Kidney epithelial cell (primary cell): Measurements from ENCODE around the gene WDFY3. TPM values are rescaled to one million over a fixed set of nuclear protein-coding genes. Genes with fewer than 3 reads are reported as not detected.

Source experiments
- DNase-seq: peaks from one replicate; pipeline ENCODE4 v3.0.0-alpha.2; 2010; ENCODE audit warnings: low read depth
- H3K27me3 ChIP-seq: 2 replicates; pipeline ENCODE4 v1.6.0; 2011; ENCODE audit warnings: low read length; ENCODE audit not compliant: control insufficient read depth, insufficient read depth
- H3K36me3 ChIP-seq: 2 replicates; pipeline ENCODE4 v1.5.1; 2011; ENCODE audit warnings: low read length; ENCODE audit not compliant: control insufficient read depth, insufficient read depth
- H3K4me3 ChIP-seq: 2 replicates; pipeline ENCODE4 v1.5.1; 2011; ENCODE audit warnings: low read depth, mild to moderate bottlenecking, control low read depth, low read length
- total RNA-seq: library from RNA; depleted of rRNA; stranded (reverse); fragments of >200 nt; gene quantifications from 2 replicates; pipeline ENCODE4 v1.2.3, GENCODE V29; 2015
- TF ChIP-seq, protein P1 (sequence below): IDR thresholded peaks from 2 replicates; pipeline ENCODE4 v1.5.1; 2011; ENCODE audit warnings: mild to moderate bottlenecking, moderate library complexity, low read length, control low read depth, inconsistent platforms; ENCODE audit not compliant: insufficient read depth, poor library complexity, severe bottlenecking

WDFY3 gene
- total RNA-seq, 1 donor from 2014 or later, result 54.4 TPM

DNA sequence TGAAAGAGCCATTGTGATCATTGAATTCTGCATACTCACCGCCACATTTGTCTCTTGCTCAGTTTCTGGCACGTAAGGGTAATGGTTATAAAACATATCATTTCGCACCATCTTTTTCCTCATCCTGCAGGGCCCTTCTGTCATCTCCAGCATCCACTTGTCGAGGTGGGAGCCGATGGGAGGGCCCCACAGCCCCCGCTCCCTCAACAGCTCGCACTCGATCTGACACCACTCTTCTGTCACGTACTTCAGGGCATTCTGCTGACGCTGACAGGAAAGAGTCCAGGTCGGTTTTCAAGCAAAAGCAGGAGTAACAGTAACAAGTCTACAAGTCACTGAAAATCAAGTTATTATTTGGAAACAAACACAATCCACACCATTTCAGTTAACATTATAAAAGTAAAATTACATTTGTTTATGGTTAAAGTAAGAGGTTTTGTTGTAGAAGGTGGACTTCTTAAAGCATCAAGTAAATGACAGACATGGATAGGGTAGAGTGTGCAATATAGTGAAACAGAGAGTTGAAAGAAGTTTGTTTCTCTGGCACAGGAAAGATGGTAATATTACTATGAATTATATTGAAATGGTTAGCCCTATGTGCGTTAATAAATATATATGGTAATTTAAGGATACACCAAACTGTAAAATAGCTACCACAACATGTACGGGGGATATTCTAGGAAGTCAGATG lies 233.0 kb downstream of the WDFY3 start:
- Histone ChIP-seq H3K36me3 (peaks cover 3% of the 10 kb centered on the region), H3K27me3 (no peaks in the 10 kb centered on the region), H3K4me3 (no peak overlapping the region)
- TF ChIP-seq, protein P1, sequence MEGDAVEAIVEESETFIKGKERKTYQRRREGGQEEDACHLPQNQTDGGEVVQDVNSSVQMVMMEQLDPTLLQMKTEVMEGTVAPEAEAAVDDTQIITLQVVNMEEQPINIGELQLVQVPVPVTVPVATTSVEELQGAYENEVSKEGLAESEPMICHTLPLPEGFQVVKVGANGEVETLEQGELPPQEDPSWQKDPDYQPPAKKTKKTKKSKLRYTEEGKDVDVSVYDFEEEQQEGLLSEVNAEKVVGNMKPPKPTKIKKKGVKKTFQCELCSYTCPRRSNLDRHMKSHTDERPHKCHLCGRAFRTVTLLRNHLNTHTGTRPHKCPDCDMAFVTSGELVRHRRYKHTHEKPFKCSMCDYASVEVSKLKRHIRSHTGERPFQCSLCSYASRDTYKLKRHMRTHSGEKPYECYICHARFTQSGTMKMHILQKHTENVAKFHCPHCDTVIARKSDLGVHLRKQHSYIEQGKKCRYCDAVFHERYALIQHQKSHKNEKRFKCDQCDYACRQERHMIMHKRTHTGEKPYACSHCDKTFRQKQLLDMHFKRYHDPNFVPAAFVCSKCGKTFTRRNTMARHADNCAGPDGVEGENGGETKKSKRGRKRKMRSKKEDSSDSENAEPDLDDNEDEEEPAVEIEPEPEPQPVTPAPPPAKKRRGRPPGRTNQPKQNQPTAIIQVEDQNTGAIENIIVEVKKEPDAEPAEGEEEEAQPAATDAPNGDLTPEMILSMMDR, result no peak
- DNase-seq, result no peak

DNA sequence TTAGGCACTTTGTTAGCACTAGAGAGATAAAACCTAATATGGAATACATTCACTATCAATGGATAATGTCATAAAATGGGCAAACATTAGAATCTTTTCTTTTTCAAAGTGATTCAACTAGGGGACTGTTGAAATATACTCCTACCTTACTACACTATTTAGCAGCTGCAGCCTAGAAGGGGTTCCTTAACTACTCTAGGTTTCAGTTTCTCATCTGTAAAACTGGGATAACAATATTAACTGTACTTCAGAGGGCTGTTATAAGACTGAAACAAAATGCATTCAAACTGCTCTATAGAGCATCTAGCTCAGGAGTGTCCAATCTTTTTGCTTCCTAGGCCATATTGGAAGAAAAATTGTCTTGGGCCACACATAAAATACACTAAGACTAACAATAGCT lies 236.1 kb downstream of the WDFY3 start:
- H3K27me3 ChIP-seq, result no peaks in the 10 kb centered on the region
- TF ChIP-seq, protein P1, result no peak

DNA sequence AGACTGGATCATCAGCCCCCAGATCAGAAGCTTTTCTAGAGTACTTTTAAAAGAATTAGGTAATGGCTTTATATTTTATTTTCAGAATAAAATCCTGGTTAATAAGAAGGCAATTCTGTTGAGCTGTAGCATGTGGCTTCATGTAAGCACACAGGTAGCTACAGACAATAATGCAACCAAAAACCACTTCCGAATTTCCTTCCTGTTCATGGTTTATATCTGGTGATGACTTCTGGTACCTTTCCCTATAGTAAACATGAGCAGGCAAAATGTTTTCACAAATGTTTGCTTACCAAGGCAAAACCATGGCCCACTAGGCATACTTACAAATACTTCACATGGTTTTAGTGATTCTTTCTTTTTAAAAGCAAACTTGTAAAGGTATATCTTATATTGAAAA lies 239.0 kb downstream of the WDFY3 start:
- DNase-seq, result no peak
- TF ChIP-seq, protein P1, result no peak
- no peak overlapping the region for H3K4me3 ChIP-seq
- H3K36me3 ChIP-seq, result no peaks in the 10 kb centered on the region
- H3K27me3 ChIP-seq, result no peaks in the 10 kb centered on the region

More for the DNA sequence above, 236.1 kb downstream of the WDFY3 start:
- no peak for DNase-seq
- Histone ChIP-seq H3K36me3 (peaks cover 1% of the 10 kb centered on the region), H3K4me3 (no peak overlapping the region)

DNA sequence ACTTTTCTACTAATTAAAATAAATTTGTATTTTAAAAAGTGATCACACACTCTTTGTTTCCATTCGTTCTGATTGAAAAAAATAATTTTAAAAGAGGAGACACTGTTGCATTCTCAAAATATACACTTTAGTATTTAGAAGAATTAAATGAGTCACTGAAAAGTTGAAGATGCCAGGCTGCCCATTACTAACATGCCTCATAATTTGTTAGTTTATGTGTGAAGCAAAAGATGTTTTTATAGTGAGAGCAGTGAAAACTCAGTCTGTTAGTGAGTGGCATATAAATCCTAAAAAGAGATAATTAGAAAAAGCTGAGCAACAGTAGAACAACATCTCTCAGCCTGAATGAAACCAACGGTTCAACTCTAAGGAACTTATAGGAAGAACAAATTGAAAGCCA lies 240.1 kb downstream of the WDFY3 start:
- no peaks in the 10 kb centered on the region for H3K27me3 ChIP-seq
- TF ChIP-seq, protein P1, result no peak
- H3K36me3 ChIP-seq, result no peaks in the 10 kb centered on the region
- DNase-seq, result no peak
- no peak overlapping the region for H3K4me3 ChIP-seq

DNA sequence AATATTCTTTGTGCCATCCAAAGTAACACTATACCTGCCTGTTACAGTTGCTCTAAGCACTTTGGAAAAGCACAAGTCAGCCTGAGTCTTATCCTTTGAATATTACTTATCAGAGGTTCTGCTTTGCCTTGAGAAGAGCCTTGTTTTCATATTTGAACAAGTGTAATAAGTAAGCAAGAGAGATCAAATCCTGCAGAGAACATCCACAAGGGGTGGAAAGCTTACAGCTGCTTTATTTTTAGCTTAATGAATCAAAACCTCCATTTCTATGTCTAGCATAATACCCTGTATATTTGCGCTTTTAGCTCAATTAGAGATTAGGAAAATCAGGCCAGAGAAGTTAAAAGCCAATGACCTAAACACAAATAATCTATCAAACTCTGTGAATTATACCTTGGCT lies 243.8 kb downstream of the WDFY3 start:
- H3K27me3 ChIP-seq, result no peaks in the 10 kb centered on the region
- TF ChIP-seq, protein P1, result no peak
- H3K36me3 ChIP-seq, result no peaks in the 10 kb centered on the region
- no peak for DNase-seq
- no peak overlapping the region for H3K4me3 ChIP-seq

DNA sequence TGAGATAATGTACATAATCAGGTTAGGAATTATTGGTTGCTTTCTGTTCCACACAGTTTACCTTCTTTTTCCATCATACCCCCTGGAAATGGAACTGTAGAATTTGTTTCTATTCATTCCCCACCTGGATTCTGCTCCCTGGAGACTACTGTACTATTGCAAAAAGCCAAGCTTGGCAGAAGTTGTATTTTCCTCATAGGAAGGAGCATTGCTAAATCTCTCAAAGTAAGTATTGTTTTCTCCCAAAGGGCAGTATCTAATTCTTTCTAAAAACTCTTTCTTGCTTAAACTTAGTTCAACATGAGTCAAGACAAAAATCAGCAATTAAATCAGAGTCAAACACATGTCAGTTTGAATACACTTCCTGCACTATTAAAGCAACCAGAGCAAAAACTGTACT lies 247.4 kb downstream of the WDFY3 start:
- Histone ChIP-seq H3K36me3 (no peaks in the 10 kb centered on the region), H3K4me3 (no peak overlapping the region), H3K27me3 (no peaks in the 10 kb centered on the region)
- TF ChIP-seq, protein P1, result no peak
- DNase-seq, result no peak
